Head of caudate nucleus (tissue), 42 donors: ENCODE data around the gene TMEM229B.

Experiments
- DNase-seq, 42 donors: peaks; one replicate each; pipeline versions ENCODE4 v3.0.0 to v3.0.0-alpha.2; 2020 to 2021; ENCODE audit warnings: mixed read lengths in 7 of 42
- intact Hi-C: fragments of 100-400 bp; cut with DNase I; formaldehyde crosslinking; loops from one replicate; pipeline ENCODE4 v1.15.0; 2022

Gene TMEM229B

GRCh38 chr14:67517083-67517482 is 28.6 kb upstream of the TMEM229B start:
- intact Hi-C loops, result loop anchor here (10.0 kb wide), 2 partner anchors 82 to 148 kb away; no protein-coding TSS in a partner anchor
- peak; percentile 48 to 90 (median 76) for DNase-seq

- intact Hi-C loops, result loop anchor here (10.0 kb wide), 2 partner anchors 82 to 148 kb away; no protein-coding TSS in a partner anchor
- peak in 1 of 42 donors; percentile 47 for DNase-seq
These were observed 28.2 kb upstream of the TMEM229B start for GRCh38 chr14:67516676-67517075.

GRCh38 chr14:67515386-67516079 is 27.0 kb upstream of the TMEM229B start:
- intact Hi-C loops, result loop anchor here (10.0 kb wide), 2 partner anchors 81 to 149 kb away; no protein-coding TSS in a partner anchor
- DNase-seq, result peak in 21 of 42 donors; percentile 34 to 77 (median 56)

DNA sequence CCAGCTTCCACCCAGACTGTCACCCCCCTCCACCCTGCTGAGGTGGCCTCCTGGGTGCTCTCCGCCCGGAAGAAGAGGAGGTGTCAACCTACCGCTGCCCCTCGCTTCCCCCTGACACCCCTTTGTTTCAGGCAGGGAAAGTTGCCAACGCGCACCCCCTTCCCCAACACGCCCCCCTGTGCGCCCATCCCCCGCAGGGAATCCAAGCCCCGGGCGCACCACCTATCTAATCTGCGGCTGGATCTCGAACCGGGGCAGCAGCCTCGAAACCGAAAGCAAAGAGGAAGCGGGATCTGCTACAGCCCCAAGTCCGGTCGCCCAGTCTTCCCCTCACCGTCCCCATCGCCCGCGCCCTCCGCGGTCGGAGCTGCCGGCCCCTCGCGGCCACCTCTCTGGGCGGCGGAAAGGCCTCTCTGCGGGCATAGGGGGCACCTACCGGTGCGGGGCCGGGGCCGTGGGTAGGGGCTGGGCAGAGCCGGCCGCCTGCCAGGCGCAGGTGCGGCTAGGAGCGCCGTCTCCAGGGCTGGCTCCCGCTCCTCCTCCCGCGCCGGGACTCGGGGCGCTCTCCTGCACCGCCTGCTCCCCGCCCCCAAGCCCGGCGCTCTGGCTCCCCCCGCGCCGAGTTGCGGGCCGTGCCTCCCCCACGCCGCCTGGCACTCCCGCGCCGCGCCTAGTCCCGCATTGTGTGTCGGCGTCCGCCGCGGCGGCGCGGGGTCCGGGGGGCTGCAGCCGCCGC is 26.3 kb upstream of the TMEM229B start:
- DNase-seq, result peak in 36 of 42 donors; percentile 41 to 80 (median 62)
- intact Hi-C loops, result loop anchor here (10.0 kb wide), 2 partner anchors 80 to 150 kb away; no protein-coding TSS in a partner anchor

- DNase-seq, result peak in 1 of 42 donors; percentile 17
- intact Hi-C loops, result loop anchor here (10.0 kb wide), 2 partner anchors 79 to 151 kb away; no protein-coding TSS in a partner anchor
These were observed 25.7 kb upstream of the TMEM229B start for GRCh38 chr14:67514203-67514607.

- DNase-seq, result no peak
- intact Hi-C loops, result loop anchor here (10.0 kb wide), 2 partner anchors 79 to 151 kb away; no protein-coding TSS in a partner anchor
These were observed 25.1 kb upstream of the TMEM229B start for GRCh38 chr14:67513631-67514108.

DNA sequence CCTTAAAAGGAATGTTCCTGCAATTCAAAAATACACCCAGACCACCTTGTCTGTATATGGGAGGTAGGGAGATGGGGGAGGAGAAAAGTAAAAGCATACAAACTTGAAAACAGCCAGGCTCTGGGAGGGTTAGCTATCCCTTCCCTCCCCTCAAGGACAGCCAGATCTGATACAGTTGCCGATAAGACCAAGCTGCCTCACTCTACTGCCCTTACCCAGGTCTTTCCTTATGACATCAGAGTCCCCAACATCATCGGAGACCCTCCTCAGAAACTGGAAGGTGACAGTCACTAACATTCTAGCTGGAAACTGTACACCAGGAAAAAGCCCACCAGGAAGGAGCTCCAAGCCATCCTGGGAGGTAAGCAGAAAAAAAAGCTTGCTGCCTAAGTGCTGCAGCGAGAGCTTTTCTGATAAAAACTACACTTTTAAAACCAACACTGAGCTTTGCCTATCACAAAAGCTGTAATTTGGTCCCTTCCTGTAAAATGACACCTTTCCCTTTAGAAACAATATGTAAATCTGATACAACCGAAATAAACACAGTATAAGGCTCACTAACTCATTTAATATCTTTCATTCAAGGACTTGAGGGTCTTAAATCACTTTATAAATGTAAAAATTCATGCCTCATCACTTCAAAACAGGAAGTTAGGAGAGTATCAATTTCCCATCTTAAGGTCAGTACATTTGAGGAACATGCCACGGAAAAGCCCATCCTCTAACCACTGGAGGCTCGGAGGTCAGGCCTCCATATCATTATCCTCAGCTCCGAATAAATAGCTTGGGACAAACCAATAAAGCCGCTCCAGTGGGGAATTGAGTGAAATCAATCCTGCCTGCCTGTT is 24.2 kb upstream of the TMEM229B start:
- intact Hi-C loops, result loop anchor here (10.0 kb wide), 2 partner anchors 78 to 152 kb away; no protein-coding TSS in a partner anchor
- no peak for DNase-seq

- peak in 2 of 42 donors; percentile 44 to 51 for DNase-seq
- intact Hi-C loops, result loop anchor here (10.0 kb wide), 2 partner anchors 76 to 154 kb away; no protein-coding TSS in a partner anchor
These were observed 22.3 kb upstream of the TMEM229B start for GRCh38 chr14:67510836-67511235.

DNA sequence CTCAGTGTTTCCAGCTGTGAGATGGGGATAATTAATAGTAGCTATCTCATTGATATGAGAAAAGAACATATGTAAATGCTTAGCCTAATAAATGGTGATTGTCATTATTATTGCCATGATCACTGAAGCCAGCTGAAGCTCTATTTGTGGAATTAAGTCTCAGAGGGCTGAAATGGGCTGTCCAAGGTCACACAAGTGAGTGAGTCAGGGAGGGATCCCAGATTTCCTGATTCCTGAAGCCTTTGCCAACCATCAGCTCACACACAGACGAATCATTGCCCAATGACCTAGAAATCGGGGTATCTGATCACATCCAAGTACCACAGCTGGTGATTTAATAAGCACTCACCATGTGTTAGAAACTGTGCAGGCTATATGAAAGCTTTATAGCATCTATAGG is 21.6 kb upstream of the TMEM229B start:
- no peak for DNase-seq
- intact Hi-C loops, result loop anchor here (10.0 kb wide), 2 partner anchors 75 to 155 kb away; no protein-coding TSS in a partner anchor

DNA sequence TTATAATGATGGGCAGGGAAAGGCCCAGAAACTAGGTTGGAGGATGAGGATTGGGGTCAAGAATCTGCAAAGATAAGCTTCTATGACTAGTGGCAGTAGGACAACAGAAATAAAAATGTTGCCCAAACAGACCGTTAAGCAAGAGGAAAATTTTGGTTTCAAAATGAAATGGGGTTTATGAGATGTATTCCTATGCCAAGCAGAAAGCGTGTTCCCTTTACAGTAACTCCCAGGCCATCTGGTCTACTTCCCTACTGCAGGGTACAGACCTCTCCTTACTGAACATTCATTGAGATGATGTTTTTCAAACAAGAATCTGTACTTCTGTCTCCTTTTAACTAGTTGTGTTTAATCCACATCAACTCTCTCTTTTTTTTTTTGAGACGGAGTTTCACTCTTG is 20.4 kb upstream of the TMEM229B start:
- intact Hi-C loops, result no loop called here
- no peak for DNase-seq

GRCh38 chr14:67505254-67505653 is 16.7 kb upstream of the TMEM229B start:
- no peak for DNase-seq
- intact Hi-C loops, result no loop called here

- DNase-seq, result no peak
- intact Hi-C loops, result no loop called here
These were observed 14.8 kb upstream of the TMEM229B start for GRCh38 chr14:67503331-67503730.

DNA sequence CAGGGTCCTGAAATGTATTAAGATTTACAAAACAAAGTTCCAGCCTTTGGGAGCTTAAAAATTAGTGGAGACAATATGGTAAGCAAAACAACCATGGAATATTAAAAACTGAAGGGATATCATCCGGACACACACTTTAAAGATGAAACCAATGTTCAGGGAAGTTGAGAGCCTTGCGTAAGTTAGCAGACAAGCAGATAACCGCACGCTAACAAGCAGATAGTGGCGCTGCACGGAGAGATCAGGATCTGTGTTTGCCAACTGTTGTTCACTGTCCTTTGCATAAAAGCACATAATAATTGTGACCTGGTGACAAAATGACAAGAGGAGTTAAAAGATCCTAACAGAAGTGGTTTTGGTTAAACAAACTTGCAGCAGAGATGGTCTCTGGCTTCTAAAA is 14.3 kb upstream of the TMEM229B start:
- intact Hi-C loops, result no loop called here
- DNase-seq, result no peak

- intact Hi-C loops, result no loop called here
- DNase-seq, result no peak
These were observed 13.1 kb upstream of the TMEM229B start for GRCh38 chr14:67501670-67502069.

- DNase-seq, result no peak
- intact Hi-C loops, result no loop called here
These were observed 12.5 kb upstream of the TMEM229B start for GRCh38 chr14:67500981-67501380.

GRCh38 chr14:67497716-67498115 is 9.2 kb upstream of the TMEM229B start:
- intact Hi-C loops, result no loop called here
- peak in 4 of 42 donors; percentile 21 to 60 (median 28) for DNase-seq

DNA sequence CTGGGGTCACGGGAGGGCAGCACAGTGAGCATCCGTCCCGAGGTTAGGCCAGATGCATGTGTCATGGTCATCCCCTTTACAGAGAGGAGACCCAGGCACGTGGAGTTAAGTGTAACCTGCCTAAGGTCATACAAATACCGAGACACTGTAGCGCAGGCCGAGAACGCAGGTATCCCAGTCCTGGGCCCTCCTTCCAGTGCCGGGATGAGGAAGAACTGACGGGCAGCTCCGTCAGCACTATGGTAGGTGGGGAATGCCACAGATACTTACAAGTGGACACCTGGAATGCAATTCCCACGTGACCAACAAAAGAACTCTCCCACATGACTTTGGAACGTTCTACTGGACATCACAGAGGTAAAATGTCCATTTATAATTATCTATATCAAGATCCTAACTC is 8.7 kb upstream of the TMEM229B start:
- no peak for DNase-seq
- intact Hi-C loops, result no loop called here

GRCh38 chr14:67495827-67496226 is 7.3 kb upstream of the TMEM229B start:
- intact Hi-C loops, result no loop called here
- no peak for DNase-seq
